ENCODE results near the gene CNTN2. TPM values are rescaled to one million over a fixed set of nuclear protein-coding genes. Genes with fewer than 3 reads are reported as not detected.

CNTN2 gene
- total RNA-seq, 1 donor = not detected

DNA sequence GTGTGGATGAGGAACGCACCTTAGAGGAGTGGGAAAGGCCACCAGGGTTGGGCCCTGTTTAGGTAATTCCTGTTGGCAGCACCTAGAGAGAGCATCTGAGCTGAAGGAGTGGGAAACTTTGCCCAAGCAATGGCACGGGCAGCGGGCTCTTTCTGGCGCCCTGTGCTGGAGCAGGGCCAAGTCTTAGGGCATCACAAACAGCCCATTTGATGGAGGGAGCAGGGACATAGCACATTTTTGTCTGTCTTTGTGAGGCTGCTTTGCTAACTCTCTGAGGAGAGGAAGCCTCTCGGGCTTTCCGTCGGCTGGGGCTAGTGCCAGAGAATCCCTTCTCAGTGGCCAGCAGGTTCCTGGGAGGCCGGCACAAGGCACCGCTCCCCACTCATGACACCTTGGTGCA is 22.5 kb upstream of the CNTN2 start:
- no peaks in the 10 kb centered on the region for H3K36me3 ChIP-seq (ENCODE audit: insufficient read depth, low read length)
- TF ChIP-seq, protein P1, sequence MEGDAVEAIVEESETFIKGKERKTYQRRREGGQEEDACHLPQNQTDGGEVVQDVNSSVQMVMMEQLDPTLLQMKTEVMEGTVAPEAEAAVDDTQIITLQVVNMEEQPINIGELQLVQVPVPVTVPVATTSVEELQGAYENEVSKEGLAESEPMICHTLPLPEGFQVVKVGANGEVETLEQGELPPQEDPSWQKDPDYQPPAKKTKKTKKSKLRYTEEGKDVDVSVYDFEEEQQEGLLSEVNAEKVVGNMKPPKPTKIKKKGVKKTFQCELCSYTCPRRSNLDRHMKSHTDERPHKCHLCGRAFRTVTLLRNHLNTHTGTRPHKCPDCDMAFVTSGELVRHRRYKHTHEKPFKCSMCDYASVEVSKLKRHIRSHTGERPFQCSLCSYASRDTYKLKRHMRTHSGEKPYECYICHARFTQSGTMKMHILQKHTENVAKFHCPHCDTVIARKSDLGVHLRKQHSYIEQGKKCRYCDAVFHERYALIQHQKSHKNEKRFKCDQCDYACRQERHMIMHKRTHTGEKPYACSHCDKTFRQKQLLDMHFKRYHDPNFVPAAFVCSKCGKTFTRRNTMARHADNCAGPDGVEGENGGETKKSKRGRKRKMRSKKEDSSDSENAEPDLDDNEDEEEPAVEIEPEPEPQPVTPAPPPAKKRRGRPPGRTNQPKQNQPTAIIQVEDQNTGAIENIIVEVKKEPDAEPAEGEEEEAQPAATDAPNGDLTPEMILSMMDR (IDR thresholded peaks at IDR 0.05; ENCODE audit: extremely low read depth, low read depth, low read length) = no peak
- H2AFZ ChIP-seq (ENCODE audit: low read length) = no peak overlapping the region
- DNase-seq (ENCODE audit: insufficient read length, low spot score, missing footprints) = no peak
- H3K79me2 ChIP-seq (ENCODE audit: insufficient read depth, low read length) = no peaks in the 10 kb centered on the region
- no peak overlapping the region for H3K27ac ChIP-seq (ENCODE audit: low read depth, low read length)
- no peak overlapping the region for H3K4me3 ChIP-seq (ENCODE audit: insufficient read depth, low read length)
- H3K9me3 ChIP-seq (ENCODE audit: low read depth, low read length) = no peaks in the 10 kb centered on the region
- no peaks in the 10 kb centered on the region for H3K4me1 ChIP-seq (ENCODE audit: insufficient read depth, low read length)
- H4K20me1 ChIP-seq (ENCODE audit: insufficient read depth, low read length) = no peaks in the 10 kb centered on the region
- H3K27me3 ChIP-seq (ENCODE audit: insufficient read depth, low read length) = peaks cover 3% of the 10 kb centered on the region
- H3K4me2 ChIP-seq (ENCODE audit: insufficient read depth, low read length) = no peak overlapping the region

DNA sequence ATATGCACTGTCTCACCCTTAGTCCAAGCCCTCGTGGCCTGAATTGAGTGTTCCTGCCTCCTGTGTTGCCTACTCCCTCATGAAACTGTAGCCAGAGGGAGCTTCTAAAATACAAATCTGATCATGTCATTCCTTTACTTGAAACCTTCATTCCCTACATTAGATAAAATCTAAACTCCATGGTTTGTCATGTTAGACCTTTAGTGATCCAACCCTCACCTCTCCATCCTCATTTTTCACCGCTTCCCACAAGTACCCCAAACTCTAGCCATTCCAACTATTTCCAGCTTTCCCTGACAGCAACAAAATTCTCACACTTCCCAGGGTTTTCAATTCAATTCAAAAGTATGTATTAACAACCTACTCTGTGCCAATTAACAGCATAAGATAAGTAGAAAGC is 18.3 kb upstream of the CNTN2 start:
- Histone ChIP-seq H3K27ac (ENCODE audit: low read depth, low read length) (no peak overlapping the region), H4K20me1 (ENCODE audit: insufficient read depth, low read length) (no peaks in the 10 kb centered on the region), H3K4me1 (ENCODE audit: insufficient read depth, low read length) (no peaks in the 10 kb centered on the region), H3K27me3 (ENCODE audit: insufficient read depth, low read length) (peaks cover 15% of the 10 kb centered on the region), H3K9me3 (ENCODE audit: low read depth, low read length) (no peaks in the 10 kb centered on the region), H2AFZ (ENCODE audit: low read length) (no peak overlapping the region), H3K79me2 (ENCODE audit: insufficient read depth, low read length) (no peaks in the 10 kb centered on the region), H3K4me3 (ENCODE audit: insufficient read depth, low read length) (no peak overlapping the region), H3K36me3 (ENCODE audit: insufficient read depth, low read length) (no peaks in the 10 kb centered on the region), H3K4me2 (ENCODE audit: insufficient read depth, low read length) (no peak overlapping the region)
- TF ChIP-seq, protein P1 (IDR thresholded peaks at IDR 0.05; ENCODE audit: extremely low read depth, low read depth, low read length) = no peak
- DNase-seq (ENCODE audit: insufficient read length, low spot score, missing footprints) = no peak

DNA sequence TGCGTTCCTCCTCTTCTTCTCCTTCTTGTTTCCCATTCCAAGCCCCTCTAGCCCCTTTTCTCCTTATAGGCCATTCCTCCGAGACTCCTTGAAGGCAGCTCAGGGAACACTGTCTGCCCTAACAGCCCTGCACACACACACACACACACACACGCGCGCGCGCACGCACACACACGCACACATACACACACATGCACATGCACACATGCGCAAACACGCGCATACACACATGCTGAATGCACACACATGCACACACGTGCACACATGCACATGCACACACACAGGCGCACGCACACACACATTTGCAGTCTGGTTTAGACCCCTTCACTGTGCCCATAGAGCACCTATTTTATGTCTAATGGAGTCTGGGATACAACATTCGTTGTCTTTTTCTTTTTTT is 17.8 kb upstream of the CNTN2 start:
- H2AFZ ChIP-seq (ENCODE audit: low read length) = no peak overlapping the region
- no peak overlapping the region for H3K4me2 ChIP-seq (ENCODE audit: insufficient read depth, low read length)
- H3K27me3 ChIP-seq (ENCODE audit: insufficient read depth, low read length) = peaks cover 21% of the 10 kb centered on the region
- H4K20me1 ChIP-seq (ENCODE audit: insufficient read depth, low read length) = no peaks in the 10 kb centered on the region
- H3K27ac ChIP-seq (ENCODE audit: low read depth, low read length) = no peak overlapping the region
- H3K4me3 ChIP-seq (ENCODE audit: insufficient read depth, low read length) = no peak overlapping the region
- TF ChIP-seq, protein P1 (IDR thresholded peaks at IDR 0.05; ENCODE audit: extremely low read depth, low read depth, low read length) = no peak
- no peaks in the 10 kb centered on the region for H3K9me3 ChIP-seq (ENCODE audit: low read depth, low read length)
- no peak for DNase-seq (ENCODE audit: insufficient read length, low spot score, missing footprints)
- no peaks in the 10 kb centered on the region for H3K79me2 ChIP-seq (ENCODE audit: insufficient read depth, low read length)
- H3K4me1 ChIP-seq (ENCODE audit: insufficient read depth, low read length) = no peaks in the 10 kb centered on the region
- no peaks in the 10 kb centered on the region for H3K36me3 ChIP-seq (ENCODE audit: insufficient read depth, low read length)

DNA sequence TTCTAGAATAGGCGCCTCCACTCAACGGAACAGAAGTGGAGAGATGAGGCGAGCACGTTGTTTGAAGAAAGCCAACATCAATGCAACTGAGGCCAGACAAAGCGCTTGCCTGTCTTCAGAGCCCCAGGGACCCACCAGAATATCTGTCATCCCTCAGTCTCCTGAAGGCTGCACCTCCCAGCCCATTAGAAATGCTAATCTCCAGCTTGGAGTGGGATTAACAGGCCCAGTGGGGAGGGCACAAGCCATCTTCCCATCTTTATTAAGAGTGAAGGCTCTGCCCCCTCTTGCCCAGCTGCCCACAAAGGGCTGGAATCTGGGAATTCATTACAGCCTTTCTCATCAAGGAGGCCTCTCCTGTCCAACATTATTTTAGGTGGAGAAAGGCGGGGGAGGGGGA is 16.8 kb upstream of the CNTN2 start:
- no peaks in the 10 kb centered on the region for H3K79me2 ChIP-seq (ENCODE audit: insufficient read depth, low read length)
- H3K4me2 ChIP-seq (ENCODE audit: insufficient read depth, low read length) = no peak overlapping the region
- H3K4me3 ChIP-seq (ENCODE audit: insufficient read depth, low read length) = no peak overlapping the region
- TF ChIP-seq, protein P1 (IDR thresholded peaks at IDR 0.05; ENCODE audit: extremely low read depth, low read depth, low read length) = no peak
- H3K4me1 ChIP-seq (ENCODE audit: insufficient read depth, low read length) = no peaks in the 10 kb centered on the region
- DNase-seq (ENCODE audit: insufficient read length, low spot score, missing footprints) = no peak
- H4K20me1 ChIP-seq (ENCODE audit: insufficient read depth, low read length) = no peaks in the 10 kb centered on the region
- H2AFZ ChIP-seq (ENCODE audit: low read length) = no peak overlapping the region
- H3K27ac ChIP-seq (ENCODE audit: low read depth, low read length) = no peak overlapping the region
- H3K9me3 ChIP-seq (ENCODE audit: low read depth, low read length) = no peaks in the 10 kb centered on the region
- H3K27me3 ChIP-seq (ENCODE audit: insufficient read depth, low read length) = peaks cover 30% of the 10 kb centered on the region
- H3K36me3 ChIP-seq (ENCODE audit: insufficient read depth, low read length) = no peaks in the 10 kb centered on the region
